ENCODE data around the gene KCNMA1.

- no peak for TF ChIP-seq CTCF (IDR thresholded peaks at IDR 0.05 in 4 of 5, conservative IDR thresholded peaks at IDR 0.05 in 1 of 5)
- no peak for TF ChIP-seq POLR2A (IDR thresholded peaks at IDR 0.05)
These were observed 138.8 kb downstream of the KCNMA1 start for GRCh38 chr10:77498829-77499228.
